Cardiac ventricle fibroblast (primary cell): ENCODE results near the gene MAB21L3. TPM values are rescaled to one million over a fixed set of nuclear protein-coding genes. Genes with fewer than 3 reads are reported as not detected.

Source experiments
- total RNA-seq: library from RNA; depleted of rRNA; stranded (reverse); fragments of >200 nt; gene quantifications from 2 replicates; pipeline ENCODE4 v1.2.3, GENCODE V29; 2015

Gene MAB21L3
- not detected in 2 replicates for total RNA-seq

DNA sequence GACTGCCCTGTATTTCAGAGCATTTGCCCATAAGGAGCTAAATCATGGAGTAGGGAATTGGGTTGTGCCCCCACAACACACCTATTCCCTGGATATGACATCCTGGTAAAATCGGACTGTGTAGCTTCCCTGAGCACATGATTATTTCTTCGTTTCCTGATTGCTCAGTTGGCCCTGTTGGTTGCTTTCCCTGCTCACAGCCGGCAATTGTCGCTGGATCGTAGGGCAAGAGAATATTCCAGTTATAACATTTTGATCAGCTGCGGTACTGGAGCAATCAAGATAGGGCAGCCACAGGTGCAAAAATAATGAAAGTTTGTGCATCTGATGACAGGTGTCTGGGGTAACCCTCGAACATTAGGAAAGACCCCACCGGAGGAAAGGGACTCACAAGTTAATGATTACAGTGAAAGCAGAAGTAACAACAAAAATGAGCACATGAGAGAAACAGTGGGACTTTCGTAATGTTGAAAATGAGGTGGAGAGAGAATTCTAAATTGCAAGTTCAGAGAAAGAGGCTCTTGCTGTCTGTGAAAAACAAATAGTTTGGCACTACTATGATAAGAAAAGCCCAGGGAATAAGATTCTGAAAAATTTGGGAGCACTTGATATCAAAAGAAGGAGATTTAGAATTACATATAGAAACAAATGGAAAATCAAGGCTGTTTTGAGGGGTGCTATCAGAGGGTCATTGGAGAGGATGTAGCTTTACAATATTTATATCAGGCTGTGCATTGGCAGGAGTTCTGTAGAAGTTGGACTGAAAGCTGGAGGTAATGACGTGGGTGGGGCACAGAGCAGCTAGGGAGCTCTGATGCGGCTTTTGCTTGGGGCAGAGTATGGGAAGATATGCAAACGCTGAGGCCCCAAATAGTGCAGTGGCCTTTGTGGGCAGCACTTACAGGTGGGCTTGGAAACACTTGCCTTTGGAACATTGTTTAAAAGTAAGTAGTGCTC lies at the start of gene MAB21L3:
MAB21L3 (plus strand) TSS at position 833 of the 957 bp plus-strand sequence. CDS start 1,217 bp downstream, outside the sequence.

Other genes starting within 250 kb of the MAB21L3 start
- 0.50 and 1.7 TPM in 2 replicates for gene SLC22A15, start 134.9 kb upstream of the MAB21L3 start, total RNA-seq